Hematopoietic multipotent progenitor cell treated with erythropoietin and hydrocortisone succinate and interleukin-3 and kit ligand, for 15 days (in vitro differentiated cells): Measurements from ENCODE around the gene CSNK1A1.
"Not testable (repeated sequence)": the region's sequence is repeated elsewhere in the genome, so short reads cannot be mapped to it uniquely, and the experiment has no call there.

ENCODE experiments used
- DNase-seq: peaks from one replicate; pipeline ENCODE4 v3.0.0-alpha.2; 2015; ENCODE audit warnings: low spot score

Gene CSNK1A1

GRCh38 chr5:149490599-149491485 is 60.4 kb downstream of the CSNK1A1 start:
- no peak for DNase-seq

- DNase-seq: no peak
These were observed 61.6 kb downstream of the CSNK1A1 start for GRCh38 chr5:149489605-149490037.

GRCh38 chr5:149488645-149489306 is 62.5 kb downstream of the CSNK1A1 start:
- no peak for DNase-seq

GRCh38 chr5:149487672-149488071 is 63.6 kb downstream of the CSNK1A1 start:
- no peak for DNase-seq

GRCh38 chr5:149486726-149487635 is 64.3 kb downstream of the CSNK1A1 start:
- no peak for DNase-seq

- DNase-seq: no peak
These were observed 65.3 kb downstream of the CSNK1A1 start for GRCh38 chr5:149485655-149486615.

- no peak for DNase-seq
These were observed 69.8 kb downstream of the CSNK1A1 start for GRCh38 chr5:149481485-149481884.

- DNase-seq: no peak
These were observed 72.5 kb downstream of the CSNK1A1 start for GRCh38 chr5:149478761-149479160.

GRCh38 chr5:149475777-149476176 is 75.5 kb downstream of the CSNK1A1 start:
- DNase-seq: no peak

GRCh38 chr5:149474198-149474597 is 77.0 kb downstream of the CSNK1A1 start:
- no peak for DNase-seq

- no peak for DNase-seq
These were observed 77.8 kb downstream of the CSNK1A1 start for GRCh38 chr5:149473441-149473840.

- DNase-seq: no peak
These were observed 78.8 kb downstream of the CSNK1A1 start for GRCh38 chr5:149472399-149472798.

GRCh38 chr5:149471406-149472183 is 79.6 kb downstream of the CSNK1A1 start:
- no peak for DNase-seq

- DNase-seq: no peak
These were observed 80.3 kb downstream of the CSNK1A1 start for GRCh38 chr5:149470942-149471341.

GRCh38 chr5:149466457-149466972 is 84.7 kb downstream of the CSNK1A1 start:
- DNase-seq: no peak

- DNase-seq: no peak
These were observed 86.3 kb downstream of the CSNK1A1 start for GRCh38 chr5:149464796-149465489.

- not testable (repeated sequence) for DNase-seq
These were observed 89.3 kb downstream of the CSNK1A1 start for GRCh38 chr5:149461907-149462306.

- DNase-seq: no peak
These were observed 91.3 kb downstream of the CSNK1A1 start for GRCh38 chr5:149459891-149460290.

- DNase-seq: no peak
These were observed 93.9 kb downstream of the CSNK1A1 start for GRCh38 chr5:149457393-149457763.
